Keratinocyte (primary cell): ENCODE results near the gene BRINP3. TPM values are rescaled to one million over a fixed set of nuclear protein-coding genes. Genes with fewer than 3 reads are reported as not detected.

Experiments used
- DNase-seq: peaks from one replicate; pipeline ENCODE4 v3.0.0-alpha.2; 2011; ENCODE audit warnings: low read depth, missing footprints, low spot score
- FAIRE-seq: peaks from 2 replicates; lab custom pipeline; 2011; peaks lifted over from hg19 to GRCh38; lab: Jason Lieb, UNC
- H2AFZ ChIP-seq: 2 replicates; pipeline ENCODE4 v1.6.0; 2012; ENCODE audit warnings: low read length, control low read depth, inconsistent platforms; ENCODE audit not compliant: control insufficient read depth
- H3K27ac ChIP-seq: 2 replicates; pipeline ENCODE4 v1.5.1; 2011; ENCODE audit warnings: low read length; ENCODE audit not compliant: control insufficient read depth, insufficient read depth
- H3K27me3 ChIP-seq: 3 replicates; pipeline ENCODE4 v1.6.0; 2011; ENCODE audit warnings: low read length; ENCODE audit not compliant: control insufficient read depth, insufficient read depth; ENCODE audit errors: extremely low read depth
- H3K36me3 ChIP-seq, 2 experiments: 2 replicates in 1 of 2; 3 replicates in 1 of 2; pipeline ENCODE4 v1.5.1; 2011; ENCODE audit warnings: low read length in 2 of 2, mild to moderate bottlenecking in 1 of 2; ENCODE audit not compliant: control insufficient read depth in 2 of 2, insufficient read depth in 2 of 2; ENCODE audit errors: extremely low read depth in 1 of 2
- H3K4me1 ChIP-seq: 3 replicates; pipeline ENCODE4 v1.5.1; 2011; ENCODE audit warnings: low read length; ENCODE audit not compliant: control insufficient read depth, insufficient read depth; ENCODE audit errors: extremely low read depth
- H3K4me2 ChIP-seq: 3 replicates; pipeline ENCODE4 v1.6.0; 2011; ENCODE audit warnings: low read depth, low read length; ENCODE audit not compliant: control insufficient read depth, insufficient read depth; ENCODE audit errors: extremely low read depth
- H3K4me3 ChIP-seq, 3 experiments: fragments of 200-600 bp in 1 of 3; sonication (generic) in 1 of 3; 2 replicates in 2 of 3; 3 replicates in 1 of 3; pipeline ENCODE4 v1.5.1; 2011 to 2016; ENCODE audit warnings: low read length in 3 of 3, mild to moderate bottlenecking in 3 of 3, control low read depth in 2 of 3, inconsistent platforms in 1 of 3, low read depth in 1 of 3, mixed read lengths in 1 of 3, mixed run types in 1 of 3, moderate library complexity in 1 of 3; ENCODE audit not compliant: control insufficient read depth in 2 of 3, insufficient read depth in 2 of 3; ENCODE audit errors: extremely low read depth in 1 of 3
- H3K79me2 ChIP-seq: 2 replicates; pipeline ENCODE4 v1.6.0; 2012; ENCODE audit warnings: low read length; ENCODE audit not compliant: control insufficient read depth, insufficient read depth
- H3K9ac ChIP-seq: 3 replicates; pipeline ENCODE4 v1.6.0; 2011; ENCODE audit warnings: low read length; ENCODE audit not compliant: control insufficient read depth, insufficient read depth; ENCODE audit errors: extremely low read depth
- H3K9me1 ChIP-seq: 3 replicates; pipeline ENCODE4 v1.6.0; 2011; ENCODE audit warnings: low read length; ENCODE audit not compliant: control insufficient read depth, insufficient read depth; ENCODE audit errors: extremely low read depth
- H3K9me3 ChIP-seq: 2 replicates; pipeline ENCODE4 v1.5.1; 2012; ENCODE audit warnings: low read depth, low read length; ENCODE audit not compliant: control insufficient read depth
- H4K20me1 ChIP-seq: 3 replicates; pipeline ENCODE4 v1.6.0; 2011; ENCODE audit warnings: low read length; ENCODE audit not compliant: control insufficient read depth, insufficient read depth; ENCODE audit errors: extremely low read depth
- CTCF ChIP-seq, 3 experiments: IDR thresholded peaks in 1 of 3; conservative IDR thresholded peaks in 1 of 3; optimal IDR thresholded peaks in 1 of 3; 2 replicates in 2 of 3; 3 replicates in 1 of 3; pipeline versions ENCODE3 to v1.5.1; 2011; ENCODE audit warnings: low read length in 3 of 3, mild to moderate bottlenecking in 3 of 3, moderate library complexity in 2 of 3, control low read depth in 1 of 3, inconsistent platforms in 1 of 3; ENCODE audit not compliant: insufficient read depth in 2 of 3; ENCODE audit errors: extremely low read depth in 1 of 3
- EZH2 ChIP-seq: IDR thresholded peaks from one replicate; pipeline ENCODE4 v1.6.1; 2012; ENCODE audit warnings: inconsistent platforms, mild to moderate bottlenecking, low read length, moderate library complexity
- dilution Hi-C: fragments of 300-500 bp; cut with MboI; formaldehyde crosslinking; loops from one replicate; pipeline ENCODE4 v1.7.0; 2020; ENCODE audit warnings: low sequenced_read_pairs; ENCODE audit not compliant: extremely low pct_ligation_motif_present
- polyA plus RNA-seq, 5 experiments: library from polyadenylated mRNA; depleted of rRNA in 3 of 5; stranded (reverse) in 3 of 5; stranded (forward) in 1 of 5; unstranded in 1 of 5; fragments of >200 nt; gene quantifications; 1 replicate in 1 of 5; 2 replicates in 3 of 5; 3 replicates in 1 of 5; pipeline versions ENCODE4 v1.2.1 to v1.2.3, GENCODE V29; 2011 to 2012; ENCODE audit warnings: missing spikeins in 2 of 5, low read depth in 1 of 5, low replicate concordance in 1 of 5

BRINP3 gene
- polyA plus RNA-seq, 1 donor (not counting 4 experiments of a cell fraction or from before 2014, with no cell fraction given): not detected

- H3K79me2 ChIP-seq: no peaks in the 10 kb centered on the region
- H3K4me1 ChIP-seq: no peaks in the 10 kb centered on the region
- H2AFZ ChIP-seq: no peak overlapping the region
- no peaks in the 10 kb centered on the region for H3K9me1 ChIP-seq
- dilution Hi-C loops: no loop called here
- no peak overlapping the region for H3K9ac ChIP-seq
- H3K27me3 ChIP-seq: no peaks in the 10 kb centered on the region
- no peaks in the 10 kb centered on the region for H3K36me3 ChIP-seq
- DNase-seq (no peak), FAIRE-seq (no peak)
- H3K9me3 ChIP-seq: no peaks in the 10 kb centered on the region
- H3K4me2 ChIP-seq: no peak overlapping the region
- TF ChIP-seq CTCF (optimal IDR thresholded peaks at IDR 0.05 in 1 of 3, IDR thresholded peaks at IDR 0.05 in 1 of 3, conservative IDR thresholded peaks at IDR 0.05 in 1 of 3; ENCODE audit: extremely low read depth in 1 of 3, insufficient read depth in 2 of 3, low read length in 3 of 3): no peak
- no peak for TF ChIP-seq EZH2
- no peak overlapping the region for H3K4me3 ChIP-seq
- H3K27ac ChIP-seq: no peak overlapping the region
- no peaks in the 10 kb centered on the region for H4K20me1 ChIP-seq
Measured at GRCh38 chr1:190147616-190148015, 330.0 kb downstream of the BRINP3 start.

DNA sequence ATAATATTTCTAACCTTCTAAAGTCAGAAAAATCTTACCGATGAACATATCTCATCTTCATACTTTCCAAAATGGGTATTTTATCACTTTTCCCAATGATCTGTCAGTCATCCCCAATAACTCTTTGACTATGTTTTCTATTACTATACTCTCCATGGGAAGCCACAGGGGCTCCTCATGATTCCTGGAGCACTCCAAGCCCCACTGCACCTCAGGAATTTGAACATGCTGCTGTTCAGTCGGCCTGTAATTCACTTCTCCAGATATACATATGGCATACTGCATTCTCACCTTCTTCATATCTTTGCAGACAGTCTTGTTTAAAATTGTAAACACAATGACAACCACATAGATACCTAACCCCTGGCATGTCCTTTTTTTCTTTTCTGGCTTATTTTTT is 333.0 kb downstream of the BRINP3 start:
- Histone ChIP-seq H2AFZ (no peak overlapping the region), H3K4me3 (no peak overlapping the region), H3K27me3 (no peaks in the 10 kb centered on the region), H3K27ac (no peak overlapping the region), H3K79me2 (no peaks in the 10 kb centered on the region), H3K9me1 (no peaks in the 10 kb centered on the region), H3K9ac (no peak overlapping the region), H3K9me3 (no peaks in the 10 kb centered on the region), H4K20me1 (no peaks in the 10 kb centered on the region), H3K4me2 (no peak overlapping the region), H3K36me3 (no peaks in the 10 kb centered on the region), H3K4me1 (no peaks in the 10 kb centered on the region)
- DNase-seq: no peak
- no peak for FAIRE-seq
- TF ChIP-seq EZH2 (no peak), CTCF (optimal IDR thresholded peaks at IDR 0.05 in 1 of 3, IDR thresholded peaks at IDR 0.05 in 1 of 3, conservative IDR thresholded peaks at IDR 0.05 in 1 of 3; ENCODE audit: extremely low read depth in 1 of 3, insufficient read depth in 2 of 3, low read length in 3 of 3) (no peak)
- dilution Hi-C loops: no loop called here
